ENCODE measurements around the gene ACSL1. TPM values are rescaled to one million over a fixed set of nuclear protein-coding genes. Genes with fewer than 3 reads are reported as not detected.

Gene ACSL1
- total RNA-seq, 1 experiment from 2014 or later: 3.5 TPM

GRCh38 chr4:184810720-184811119 lies 15.0 kb downstream of the ACSL1 start:
- Histone ChIP-seq H3T11ph (ENCODE audit: low read length) (no peak overlapping the region), H2BK12ac (ENCODE audit: insufficient read length, low read depth, low read length) (no peak overlapping the region), H3K9me3 (ENCODE audit: control insufficient read depth, low read depth, low read length) (no peaks in the 10 kb centered on the region), H3K23ac (ENCODE audit: insufficient read length, low read depth, low read length) (no peak overlapping the region), H4K20me1 (ENCODE audit: control insufficient read depth, insufficient read depth, insufficient read length) (no peaks in the 10 kb centered on the region), H3K27me3 (ENCODE audit: insufficient read depth, low read length) (no peaks in the 10 kb centered on the region), H2BK5ac (ENCODE audit: insufficient read length, low read length) (no peak overlapping the region), H2BK15ac (ENCODE audit: low read depth, low read length) (no peak overlapping the region), H2BK20ac (ENCODE audit: low read depth, low read length, poor library complexity, severe bottlenecking) (no peak overlapping the region), H3K79me1 (ENCODE audit: insufficient read depth, low read depth, low read length, poor library complexity, severe bottlenecking) (no peaks in the 10 kb centered on the region), H3K27ac (ENCODE audit: insufficient read length, low read depth, low read length) (no peak overlapping the region), H3K56ac (ENCODE audit: insufficient read length, low read depth, low read length) (no peak overlapping the region), H3K18ac (ENCODE audit: insufficient read length, low read depth, low read length) (no peak overlapping the region), H4K5ac (ENCODE audit: insufficient read length, low read depth, low read length) (no peak overlapping the region), H2AK5ac (ENCODE audit: insufficient read length, low read length) (no peak overlapping the region), H3K4me2 (ENCODE audit: insufficient read depth, insufficient read length, low read length) (no peak overlapping the region), H4K8ac (replicated peaks; ENCODE audit: insufficient read length, low read depth, low read length) (no peak overlapping the region), H4K91ac (ENCODE audit: insufficient read length, low read depth, low read length) (no peak overlapping the region), H3K79me2 (ENCODE audit: insufficient read depth, low read length) (no peaks in the 10 kb centered on the region), H3K4me1 (ENCODE audit: insufficient read depth, low read length) (peaks cover 1% of the 10 kb centered on the region; the same call in 1 of the 2 replicates), H3K4ac (ENCODE audit: low read depth, low read length) (no peak overlapping the region), H3K9ac (ENCODE audit: extremely low read depth, insufficient read length, low read length) (no peak overlapping the region), H3K23me2 (ENCODE audit: insufficient read length, low read depth, low read length, poor library complexity, severe bottlenecking) (no peaks in the 10 kb centered on the region), H2AFZ (ENCODE audit: low read length) (no peak overlapping the region), H3K14ac (ENCODE audit: insufficient read depth, low read length) (no peak overlapping the region), H2BK120ac (ENCODE audit: low read depth, low read length, poor library complexity, severe bottlenecking) (no peak overlapping the region)
- no peak overlapping the region for H3K27ac Mint-ChIP-seq
- no peaks in the 10 kb centered on the region for H3K9me3 Mint-ChIP-seq
- peaks cover 33 to 39% of the 10 kb centered on the region in 2 experiments for H3K4me1 Mint-ChIP-seq
- H3K4me3 Mint-ChIP-seq: no peak overlapping the region
- TF ChIP-seq, protein P1, sequence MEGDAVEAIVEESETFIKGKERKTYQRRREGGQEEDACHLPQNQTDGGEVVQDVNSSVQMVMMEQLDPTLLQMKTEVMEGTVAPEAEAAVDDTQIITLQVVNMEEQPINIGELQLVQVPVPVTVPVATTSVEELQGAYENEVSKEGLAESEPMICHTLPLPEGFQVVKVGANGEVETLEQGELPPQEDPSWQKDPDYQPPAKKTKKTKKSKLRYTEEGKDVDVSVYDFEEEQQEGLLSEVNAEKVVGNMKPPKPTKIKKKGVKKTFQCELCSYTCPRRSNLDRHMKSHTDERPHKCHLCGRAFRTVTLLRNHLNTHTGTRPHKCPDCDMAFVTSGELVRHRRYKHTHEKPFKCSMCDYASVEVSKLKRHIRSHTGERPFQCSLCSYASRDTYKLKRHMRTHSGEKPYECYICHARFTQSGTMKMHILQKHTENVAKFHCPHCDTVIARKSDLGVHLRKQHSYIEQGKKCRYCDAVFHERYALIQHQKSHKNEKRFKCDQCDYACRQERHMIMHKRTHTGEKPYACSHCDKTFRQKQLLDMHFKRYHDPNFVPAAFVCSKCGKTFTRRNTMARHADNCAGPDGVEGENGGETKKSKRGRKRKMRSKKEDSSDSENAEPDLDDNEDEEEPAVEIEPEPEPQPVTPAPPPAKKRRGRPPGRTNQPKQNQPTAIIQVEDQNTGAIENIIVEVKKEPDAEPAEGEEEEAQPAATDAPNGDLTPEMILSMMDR (conservative IDR thresholded peaks at IDR 0.05): no peak
- no peaks in the 10 kb centered on the region for H3K36me3 Mint-ChIP-seq (ENCODE audit: insufficient read depth in 1 of 3, low read depth in 3 of 3)
- WGBS (ENCODE audit: extremely low coverage, insufficient read length, low lambda C conversion rate): no CpG with 5 or more reads among the region's 10 CpGs
- DNase-seq: no peak
- peaks cover 24% of the 10 kb centered on the region for H3K27me3 Mint-ChIP-seq (ENCODE audit: low read depth)
